ENCODE results near the gene KPTN.

KPTN gene

DNA sequence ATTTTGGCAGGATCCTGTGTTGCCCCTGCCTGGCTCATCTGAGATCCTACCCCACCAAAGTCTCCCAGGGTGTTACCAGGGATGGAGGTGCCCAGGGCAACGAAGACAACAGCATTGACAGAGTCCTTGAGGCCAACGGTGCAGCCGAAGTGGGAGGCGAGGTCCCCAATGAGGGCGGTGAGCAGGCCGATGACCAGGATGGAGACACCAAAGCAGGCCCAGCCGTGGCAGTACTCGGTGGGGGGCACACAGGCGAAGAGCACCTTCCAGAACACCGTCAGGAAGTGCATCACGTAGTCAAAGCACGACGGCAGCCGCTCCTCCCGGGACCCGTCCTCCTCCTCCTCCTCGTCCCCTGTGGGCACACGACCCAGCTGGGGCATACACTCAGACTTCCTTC lies 51.9 kb downstream of the KPTN start:
- no peak for DNase-seq

DNA sequence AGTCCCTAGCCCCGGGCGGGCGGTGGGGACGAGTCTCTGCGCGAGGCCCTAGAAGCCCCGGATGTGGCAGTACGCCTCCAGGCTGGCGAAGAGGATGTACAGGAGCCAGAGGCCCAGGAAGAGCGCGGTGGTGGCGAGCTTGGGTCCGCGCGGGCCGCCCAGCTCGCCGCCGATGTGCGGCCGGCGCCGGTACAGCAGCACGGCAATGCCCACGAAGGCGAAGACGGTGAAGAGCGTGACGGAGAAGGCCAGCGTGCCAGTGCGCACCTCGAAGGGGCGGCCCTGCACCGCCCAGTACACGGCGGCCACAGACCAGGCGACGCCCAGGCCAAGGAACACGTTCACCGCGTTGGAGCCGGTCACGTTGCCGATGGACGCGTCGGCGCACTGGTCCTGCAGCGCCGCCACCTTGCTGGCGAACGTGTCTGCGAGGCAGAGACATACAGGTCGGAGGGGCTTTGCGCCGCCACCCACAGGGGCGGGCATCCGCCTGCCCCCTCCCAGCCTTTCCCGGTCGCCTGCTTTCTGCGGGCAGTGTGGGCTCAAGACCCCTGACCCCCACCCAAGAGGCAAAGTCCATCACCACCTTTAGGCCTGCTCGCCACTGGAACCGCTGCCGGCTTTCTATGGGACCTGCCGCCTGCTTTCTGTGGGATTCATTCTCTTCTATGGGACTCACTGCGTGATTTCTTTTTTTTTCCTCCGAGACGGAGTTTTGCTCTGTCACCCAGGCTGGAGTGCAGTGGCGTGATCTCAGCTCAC lies 53.8 kb downstream of the KPTN start:
- DNase-seq: peak; percentile 54

DNA sequence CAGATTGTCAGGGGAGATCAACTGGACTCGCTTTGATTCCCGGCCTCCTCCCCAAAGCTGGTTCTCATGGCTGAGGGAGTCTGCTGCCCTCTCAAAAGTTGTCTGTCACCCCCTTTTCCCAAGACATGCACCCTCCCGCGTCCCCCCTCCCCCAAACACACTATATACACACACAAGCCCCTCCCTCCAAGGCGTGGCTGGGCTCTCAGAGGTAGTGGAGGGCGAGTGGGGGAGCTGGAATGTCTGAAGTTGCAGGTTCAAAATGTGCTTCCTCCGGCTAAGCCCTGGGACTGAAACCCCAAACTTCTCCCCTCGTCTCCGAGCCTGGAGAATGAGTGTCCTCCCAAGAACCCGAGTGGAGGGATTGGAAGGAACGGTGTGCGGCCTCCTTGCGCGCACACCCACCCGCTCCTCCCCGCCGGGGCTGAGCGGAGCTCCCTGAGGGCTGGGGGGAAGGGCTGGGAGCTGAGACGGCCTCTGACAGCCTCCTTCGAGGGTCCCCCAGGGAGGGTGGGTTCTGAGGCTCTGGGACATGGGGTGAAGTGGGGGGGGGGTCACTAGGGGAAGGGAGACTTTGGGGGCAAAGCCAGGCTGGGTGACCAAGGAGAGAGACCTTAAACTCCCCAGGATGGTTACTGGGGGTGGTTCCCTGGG lies 54.8 kb downstream of the KPTN start:
- DNase-seq: no peak

DNA sequence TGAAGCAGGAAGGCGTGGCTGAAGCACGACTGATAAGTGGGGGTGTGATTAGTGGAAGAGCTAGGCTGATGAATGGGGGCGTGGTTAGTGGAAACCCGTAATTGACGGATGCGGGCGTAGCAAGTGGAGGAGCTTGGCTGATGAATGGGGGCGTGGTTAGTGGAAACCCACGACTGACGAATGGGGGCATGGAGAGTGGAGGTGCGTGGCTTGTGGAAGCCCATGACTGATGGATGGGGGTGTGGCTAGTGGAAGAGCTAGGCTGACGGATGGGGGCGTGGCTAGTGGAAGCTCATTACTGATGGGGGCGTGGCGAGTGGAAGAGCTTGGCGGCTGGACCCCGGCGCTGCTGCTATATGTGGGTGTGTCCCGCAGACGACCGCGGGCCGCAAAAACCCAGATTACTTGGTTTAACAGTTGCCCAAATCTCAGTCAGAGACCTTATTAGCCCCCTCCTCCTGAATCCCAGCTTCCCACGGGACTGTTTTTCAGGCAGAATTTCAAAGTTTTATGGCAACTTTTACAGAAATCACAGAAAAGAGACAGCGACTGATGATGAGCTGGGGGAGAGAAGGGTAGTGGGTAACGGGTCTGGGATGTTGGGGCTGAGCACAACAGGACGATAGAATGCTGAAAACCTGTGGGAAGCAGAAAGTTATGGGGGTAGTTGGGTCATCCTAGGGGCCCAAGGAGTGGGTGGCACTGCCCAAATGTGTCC lies 55.7 kb downstream of the KPTN start:
- peak; percentile 100 for DNase-seq

DNA sequence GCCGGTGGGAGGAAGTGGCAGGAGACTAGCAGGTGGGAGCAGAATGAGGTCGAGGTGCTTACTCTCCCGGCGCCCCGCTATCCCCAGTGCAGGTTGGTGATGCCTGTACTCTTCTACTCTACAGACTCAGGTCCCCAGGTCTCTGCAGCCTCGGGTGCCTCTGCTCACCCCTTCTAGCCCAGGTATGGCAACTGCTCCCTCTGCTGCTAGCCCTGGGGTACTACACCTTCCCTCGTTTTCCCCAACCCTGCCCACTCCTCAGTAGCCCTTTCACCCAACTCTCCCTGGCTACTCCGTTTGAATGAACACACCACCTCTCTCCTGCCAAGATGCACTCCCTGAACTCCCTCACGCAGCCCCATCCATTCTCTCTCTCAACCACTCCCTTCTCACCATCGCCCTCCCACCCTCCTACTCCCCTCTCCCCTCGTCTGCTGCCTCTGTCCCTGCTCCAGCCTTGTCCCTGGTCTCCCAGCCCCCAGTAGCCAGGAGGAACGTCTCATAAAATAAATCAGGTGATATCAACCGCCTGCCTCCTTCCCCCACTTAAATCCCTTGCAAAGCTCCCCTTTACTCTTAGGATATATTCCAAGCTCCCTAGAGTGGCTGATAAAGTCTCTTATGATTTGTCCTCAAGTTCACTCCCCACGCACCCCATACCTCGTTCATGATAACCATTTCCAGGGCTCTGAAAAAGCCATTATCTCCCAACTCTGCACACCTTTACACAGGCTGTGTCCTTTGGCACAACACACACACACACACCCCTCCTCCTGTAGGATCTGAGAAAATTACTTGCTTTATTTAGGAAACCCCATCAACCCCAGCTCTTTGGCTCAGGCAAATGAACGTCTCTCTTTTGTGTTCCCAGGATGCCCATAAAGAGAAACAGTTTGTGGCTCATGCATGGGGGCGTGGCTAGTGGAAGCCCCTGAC lies 56.5 kb downstream of the KPTN start:
- DNase-seq: peak; percentile 63

All from fibroblast of skin of right biceps (primary cell).